WI38 (cell line): ENCODE results near the gene FNBP1.

Source experiments
- H3K4me3 ChIP-seq: 2 replicates; pipeline ENCODE4 v1.5.1; 2011; ENCODE audit warnings: low read depth, mild to moderate bottlenecking, control low read depth, low read length
- TF ChIP-seq, protein P1 (sequence below): IDR thresholded peaks from 2 replicates; pipeline ENCODE4 v1.5.1; 2012; ENCODE audit warnings: low read depth, mild to moderate bottlenecking, control low read depth, low read length

Gene FNBP1

DNA sequence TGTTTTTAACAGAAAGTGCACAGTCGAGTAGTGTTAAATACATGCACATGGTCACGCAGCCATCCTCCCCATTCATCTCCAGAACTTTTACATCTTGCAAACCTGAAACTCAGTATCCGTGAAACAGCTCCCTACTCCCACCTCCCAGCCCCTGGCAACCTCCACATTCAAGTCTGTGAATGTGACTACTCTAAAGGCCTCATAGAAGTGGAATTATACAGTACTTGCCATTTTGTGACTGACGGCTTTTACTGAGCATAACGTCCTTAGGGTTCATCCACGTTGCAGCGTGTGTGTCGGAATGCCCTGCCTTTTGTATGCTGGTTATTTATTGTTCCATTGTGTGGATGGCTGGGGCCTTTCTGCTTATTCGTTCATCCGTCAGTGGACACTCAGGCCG lies 171.9 kb downstream of the FNBP1 start:
- TF ChIP-seq, protein P1, sequence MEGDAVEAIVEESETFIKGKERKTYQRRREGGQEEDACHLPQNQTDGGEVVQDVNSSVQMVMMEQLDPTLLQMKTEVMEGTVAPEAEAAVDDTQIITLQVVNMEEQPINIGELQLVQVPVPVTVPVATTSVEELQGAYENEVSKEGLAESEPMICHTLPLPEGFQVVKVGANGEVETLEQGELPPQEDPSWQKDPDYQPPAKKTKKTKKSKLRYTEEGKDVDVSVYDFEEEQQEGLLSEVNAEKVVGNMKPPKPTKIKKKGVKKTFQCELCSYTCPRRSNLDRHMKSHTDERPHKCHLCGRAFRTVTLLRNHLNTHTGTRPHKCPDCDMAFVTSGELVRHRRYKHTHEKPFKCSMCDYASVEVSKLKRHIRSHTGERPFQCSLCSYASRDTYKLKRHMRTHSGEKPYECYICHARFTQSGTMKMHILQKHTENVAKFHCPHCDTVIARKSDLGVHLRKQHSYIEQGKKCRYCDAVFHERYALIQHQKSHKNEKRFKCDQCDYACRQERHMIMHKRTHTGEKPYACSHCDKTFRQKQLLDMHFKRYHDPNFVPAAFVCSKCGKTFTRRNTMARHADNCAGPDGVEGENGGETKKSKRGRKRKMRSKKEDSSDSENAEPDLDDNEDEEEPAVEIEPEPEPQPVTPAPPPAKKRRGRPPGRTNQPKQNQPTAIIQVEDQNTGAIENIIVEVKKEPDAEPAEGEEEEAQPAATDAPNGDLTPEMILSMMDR = no peak
- H3K4me3 ChIP-seq = no peak overlapping the region

DNA sequence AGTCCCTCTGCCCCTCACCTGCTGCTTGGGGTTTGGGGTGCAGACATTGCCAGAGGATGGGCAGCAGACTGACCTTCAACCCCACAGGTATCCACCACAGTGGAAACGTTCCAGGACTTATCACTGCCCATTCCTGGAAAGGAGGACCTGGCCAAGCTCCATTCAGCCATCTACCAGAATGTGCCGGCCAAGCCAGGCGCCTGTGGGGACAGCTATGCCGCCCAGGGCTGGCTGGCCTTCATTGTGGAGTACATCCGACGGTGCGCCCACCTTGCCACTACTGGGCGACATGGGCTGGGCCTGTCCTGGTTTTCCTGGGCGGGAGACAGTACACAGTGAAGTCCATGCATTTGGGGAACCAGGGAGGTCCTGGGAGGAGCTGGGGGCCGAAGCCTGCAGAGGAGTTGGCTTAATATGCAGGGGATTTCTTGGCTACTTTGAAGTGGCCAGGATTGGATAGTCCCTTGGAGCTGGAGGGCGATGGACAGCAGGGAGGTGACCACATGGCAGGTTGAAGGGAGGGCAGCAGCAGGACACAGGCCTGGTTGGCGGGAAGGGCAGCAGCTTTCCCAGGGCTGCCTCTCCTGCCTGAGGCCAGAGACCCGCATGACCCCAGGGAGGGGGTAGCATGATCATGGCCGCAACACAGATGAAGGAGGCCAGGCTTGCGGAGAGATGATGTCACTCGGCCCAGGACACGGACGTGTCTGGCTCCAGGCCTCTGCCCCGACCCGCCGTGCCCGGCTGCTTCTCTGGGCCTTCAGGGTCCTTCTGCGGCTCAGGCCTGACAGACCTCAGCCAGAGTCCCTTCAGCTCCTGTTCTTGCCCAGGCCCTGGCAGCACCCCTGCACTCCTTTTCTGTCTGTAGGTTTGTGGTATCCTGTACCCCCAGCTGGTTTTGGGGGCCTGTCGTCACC lies 173.1 kb downstream of the FNBP1 start:
- TF ChIP-seq, protein P1 = no peak
- H3K4me3 ChIP-seq = no peak overlapping the region

DNA sequence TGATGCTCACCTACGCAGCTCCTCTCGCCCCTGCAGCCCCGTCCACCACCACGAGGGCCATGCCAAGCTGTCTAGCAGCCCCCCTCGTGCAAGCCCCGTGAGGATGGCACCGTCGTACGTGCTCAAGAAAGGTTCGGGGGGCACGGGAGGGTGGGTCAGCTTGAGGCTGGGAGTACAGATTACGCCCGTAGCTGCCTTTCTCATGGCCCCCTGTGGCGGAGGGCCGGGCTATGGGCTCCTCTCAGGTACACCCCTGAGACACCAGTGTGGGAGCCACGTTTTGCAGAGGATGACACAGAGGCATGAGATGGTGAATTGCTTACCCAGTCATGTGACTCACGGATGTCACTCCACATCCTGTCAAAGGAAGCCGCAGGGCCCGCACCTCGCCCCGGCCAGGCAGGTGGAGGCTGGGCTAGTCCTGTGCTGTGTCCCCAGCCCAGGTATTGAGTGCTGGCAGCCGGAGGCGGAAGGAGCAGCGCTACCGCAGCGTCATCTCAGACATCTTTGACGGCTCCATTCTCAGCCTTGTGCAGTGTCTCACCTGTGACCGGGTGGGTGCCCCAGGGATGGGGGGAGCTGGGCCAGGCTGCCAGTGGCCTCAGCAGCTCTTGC lies 174.0 kb downstream of the FNBP1 start:
- TF ChIP-seq, protein P1 = no peak
- no peak overlapping the region for H3K4me3 ChIP-seq

DNA sequence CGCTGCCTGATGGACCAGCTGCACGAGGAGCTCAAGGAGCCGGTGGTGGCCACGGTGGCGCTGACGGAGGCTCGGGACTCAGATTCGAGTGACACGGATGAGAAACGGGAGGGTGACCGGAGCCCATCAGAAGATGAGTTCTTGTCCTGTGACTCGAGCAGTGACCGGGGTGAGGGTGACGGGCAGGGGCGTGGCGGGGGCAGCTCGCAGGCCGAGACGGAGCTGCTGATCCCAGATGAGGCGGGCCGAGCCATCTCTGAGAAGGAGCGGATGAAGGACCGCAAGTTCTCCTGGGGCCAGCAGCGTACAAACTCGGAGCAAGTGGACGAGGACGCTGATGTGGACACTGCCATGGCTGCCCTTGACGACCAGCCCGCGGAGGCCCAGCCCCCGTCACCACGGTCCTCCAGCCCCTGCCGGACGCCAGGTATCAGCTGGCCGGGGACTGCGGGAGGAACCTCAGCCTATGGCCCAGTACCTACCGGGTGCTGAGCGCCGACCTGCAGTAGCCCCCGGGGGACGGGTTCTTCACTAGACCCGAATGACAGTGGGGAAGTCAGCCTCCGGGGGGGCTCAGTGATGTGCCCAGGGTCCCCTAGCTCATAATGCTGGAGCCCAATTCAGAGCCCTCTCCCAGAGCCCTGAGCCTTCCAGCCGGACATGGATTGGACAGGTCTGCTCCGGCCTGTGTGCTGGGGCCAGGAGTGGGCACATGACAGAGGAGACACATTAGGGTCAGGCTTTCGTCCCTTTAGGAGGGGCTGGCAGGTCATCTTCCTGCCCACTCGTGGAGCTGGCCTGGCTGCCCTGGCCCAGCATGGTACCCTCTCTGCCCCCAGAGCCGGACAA lies 174.7 kb downstream of the FNBP1 start:
- no peak overlapping the region for H3K4me3 ChIP-seq
- TF ChIP-seq, protein P1 = no peak

DNA sequence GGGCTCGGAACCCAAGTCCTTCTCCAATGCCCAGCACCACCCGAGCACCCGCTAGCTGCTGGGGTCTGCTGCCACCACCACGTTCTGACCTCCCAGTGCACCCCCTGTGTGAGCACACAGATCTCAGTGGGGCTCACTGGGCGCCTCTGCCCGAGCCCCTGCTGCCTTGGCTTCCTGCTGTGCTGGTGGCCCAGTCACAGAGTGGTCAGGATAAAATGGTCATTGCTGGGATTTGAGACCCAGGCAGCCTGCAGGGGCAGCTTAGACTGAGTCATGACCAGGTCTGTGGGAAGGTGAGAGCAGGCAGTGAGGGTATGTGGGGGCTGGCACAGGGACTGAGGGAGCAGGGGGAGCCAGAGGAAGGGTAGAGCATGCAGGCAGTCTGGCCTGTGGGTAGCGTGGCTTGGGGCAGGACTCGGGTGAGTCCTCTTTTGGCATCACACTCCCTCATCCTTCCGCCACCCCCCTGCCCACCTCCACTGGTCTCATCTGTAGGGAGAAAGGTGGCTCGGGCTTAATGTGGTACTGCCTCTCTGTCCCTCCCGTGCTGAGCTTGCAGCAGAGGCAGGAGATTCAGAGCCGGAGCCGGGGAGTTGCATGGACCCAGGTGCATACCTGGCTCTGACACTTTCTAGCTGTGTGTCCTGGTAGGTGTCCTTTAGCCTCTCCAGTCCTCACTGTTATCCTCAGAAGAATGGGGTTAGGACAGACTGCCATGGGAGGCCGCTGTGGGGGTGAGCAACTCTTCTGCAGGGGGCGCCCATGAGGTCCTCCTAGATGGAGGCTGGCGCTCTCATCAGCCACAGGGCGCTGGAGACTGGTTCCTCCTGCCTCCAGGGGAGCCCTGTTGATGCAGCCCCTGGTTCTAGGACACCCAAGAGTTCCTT lies 175.6 kb downstream of the FNBP1 start:
- TF ChIP-seq, protein P1 = no peak
- H3K4me3 ChIP-seq = no peak overlapping the region

DNA sequence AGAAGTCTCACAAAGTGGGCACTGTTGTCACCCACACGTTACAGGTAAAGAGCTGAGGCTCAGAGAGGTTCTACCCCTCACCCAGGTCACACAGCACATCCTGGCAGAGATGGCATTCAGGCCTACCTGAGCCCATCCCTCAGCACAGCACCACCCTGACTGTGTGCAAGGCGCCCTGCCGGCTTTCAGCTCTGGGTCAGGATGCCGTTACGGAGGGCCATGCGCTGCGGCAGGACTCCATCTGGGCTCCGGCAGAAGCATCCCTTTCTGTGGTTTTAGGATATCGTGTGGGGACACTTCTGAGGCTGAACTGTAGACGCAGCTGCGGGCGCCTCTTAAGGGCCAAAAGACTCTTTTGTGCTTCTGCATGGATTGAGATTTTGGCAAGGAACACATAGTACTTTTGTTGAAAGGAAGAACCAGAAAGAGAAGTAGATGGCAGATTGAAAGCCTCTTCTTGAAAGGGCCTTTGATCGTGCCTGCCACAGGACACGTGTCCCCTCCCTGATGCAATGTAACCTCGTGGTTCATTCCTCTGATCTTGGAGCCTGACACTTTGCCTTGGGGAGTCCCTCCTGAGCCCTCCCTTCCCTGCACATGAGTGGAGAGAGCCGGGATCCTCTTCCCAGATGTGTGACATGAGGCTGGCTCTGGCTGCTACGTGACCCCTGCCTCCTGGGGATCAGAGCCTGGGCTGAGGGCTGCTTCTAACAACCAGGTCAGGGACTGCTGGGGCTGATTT lies 176.4 kb downstream of the FNBP1 start:
- TF ChIP-seq, protein P1 = no peak
- H3K4me3 ChIP-seq = no peak overlapping the region
